Stimulated activated CD4-positive, alpha-beta T cell treated with anti-CD3 and anti-CD28 coated beads, TNF-alpha, amount 100 ng/mL, for 24 hours (primary cell): Measurements from ENCODE around the gene PRRG2.
A peak's percentile ranks its signal among the peaks of the same experiment; 100 is the strongest.
"Not testable (repeated sequence)": the region's sequence is repeated elsewhere in the genome, so short reads cannot be mapped to it uniquely, and the experiment has no call there.

Experiments
- DNase-seq, 3 experiments: peaks; one replicate each; pipeline ENCODE4 v3.0.0-alpha.2; 2020; ENCODE audit warnings: low read depth in 3 of 3

The PRRG2 gene

GRCh38 chr19:49602806-49603205 is 21.7 kb downstream of the PRRG2 start:
- no peak for DNase-seq

- no peak for DNase-seq
Measured at GRCh38 chr19:49605605-49606004, 24.5 kb downstream of the PRRG2 start.

GRCh38 chr19:49609499-49610092 is 28.5 kb downstream of the PRRG2 start:
- DNase-seq: no peak

GRCh38 chr19:49613374-49613773 is 32.3 kb downstream of the PRRG2 start:
- DNase-seq: no peak

GRCh38 chr19:49614096-49614833 is 33.1 kb downstream of the PRRG2 start:
- peak in 1 of 3 experiments; percentile 14 for DNase-seq

- no peak for DNase-seq
Measured at GRCh38 chr19:49615861-49616260, 34.7 kb downstream of the PRRG2 start.

GRCh38 chr19:49616532-49616931 is 35.4 kb downstream of the PRRG2 start:
- DNase-seq: no peak

GRCh38 chr19:49616945-49617344 is 35.8 kb downstream of the PRRG2 start:
- DNase-seq: no peak

- DNase-seq: not testable (repeated sequence)
Measured at GRCh38 chr19:49617860-49618259, 36.7 kb downstream of the PRRG2 start.

- DNase-seq: no peak
Measured at GRCh38 chr19:49624967-49625910, 44.1 kb downstream of the PRRG2 start.

- DNase-seq: no peak
Measured at GRCh38 chr19:49626226-49626625, 45.1 kb downstream of the PRRG2 start.

GRCh38 chr19:49629659-49630058 is 48.5 kb downstream of the PRRG2 start:
- no peak for DNase-seq

GRCh38 chr19:49631014-49631588 is 50.0 kb downstream of the PRRG2 start:
- DNase-seq: no peak

- no peak for DNase-seq
Measured at GRCh38 chr19:49631610-49632192, 50.6 kb downstream of the PRRG2 start.

GRCh38 chr19:49632576-49632975 is 51.5 kb downstream of the PRRG2 start:
- DNase-seq: no peak

- DNase-seq: not testable (repeated sequence)
Measured at GRCh38 chr19:49633273-49633672, 52.2 kb downstream of the PRRG2 start.

GRCh38 chr19:49635530-49636232 is 54.6 kb downstream of the PRRG2 start:
- no peak for DNase-seq

- DNase-seq: no peak
Measured at GRCh38 chr19:49636233-49636932, 55.3 kb downstream of the PRRG2 start.

- DNase-seq: no peak
Measured at GRCh38 chr19:49637821-49638738, 57.0 kb downstream of the PRRG2 start.
